GM20000 (cell line): ENCODE measurements around the gene ROPN1.
"Not testable (repeated sequence)": the region's sequence is repeated elsewhere in the genome, so short reads cannot be mapped to it uniquely, and the experiment has no call there.

Experiments used
- DNase-seq: peaks from one replicate; pipeline ENCODE4 v3.0.0; 2012; ENCODE audit warnings: low spot score
- TF ChIP-seq, protein P1 (sequence below): IDR thresholded peaks from 2 replicates; pipeline ENCODE4 v1.5.1; 2012; ENCODE audit warnings: mild to moderate bottlenecking, control low read depth; ENCODE audit errors: extremely low read depth, missing control alignments

Gene ROPN1

DNA sequence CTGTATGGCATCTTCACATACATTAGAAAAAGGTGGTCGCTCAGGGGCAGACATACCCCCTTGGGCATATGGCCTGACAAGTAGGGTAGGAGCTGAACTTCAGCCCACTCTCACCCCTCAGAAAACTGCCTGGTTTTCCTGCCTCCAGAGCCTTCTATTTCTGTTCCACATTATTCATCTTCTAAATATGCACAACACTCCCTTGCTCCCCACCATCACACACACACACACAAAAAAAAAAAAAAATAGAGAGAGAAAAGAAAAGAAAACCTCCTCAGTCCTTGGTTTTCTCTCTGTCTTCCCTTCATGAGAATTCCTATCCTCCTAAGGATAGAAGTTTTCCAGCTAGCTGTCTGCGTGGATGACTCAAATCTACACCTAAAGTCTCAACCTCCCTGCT is 5.6 kb upstream of the ROPN1 start:
- DNase-seq: no peak
- TF ChIP-seq, protein P1, sequence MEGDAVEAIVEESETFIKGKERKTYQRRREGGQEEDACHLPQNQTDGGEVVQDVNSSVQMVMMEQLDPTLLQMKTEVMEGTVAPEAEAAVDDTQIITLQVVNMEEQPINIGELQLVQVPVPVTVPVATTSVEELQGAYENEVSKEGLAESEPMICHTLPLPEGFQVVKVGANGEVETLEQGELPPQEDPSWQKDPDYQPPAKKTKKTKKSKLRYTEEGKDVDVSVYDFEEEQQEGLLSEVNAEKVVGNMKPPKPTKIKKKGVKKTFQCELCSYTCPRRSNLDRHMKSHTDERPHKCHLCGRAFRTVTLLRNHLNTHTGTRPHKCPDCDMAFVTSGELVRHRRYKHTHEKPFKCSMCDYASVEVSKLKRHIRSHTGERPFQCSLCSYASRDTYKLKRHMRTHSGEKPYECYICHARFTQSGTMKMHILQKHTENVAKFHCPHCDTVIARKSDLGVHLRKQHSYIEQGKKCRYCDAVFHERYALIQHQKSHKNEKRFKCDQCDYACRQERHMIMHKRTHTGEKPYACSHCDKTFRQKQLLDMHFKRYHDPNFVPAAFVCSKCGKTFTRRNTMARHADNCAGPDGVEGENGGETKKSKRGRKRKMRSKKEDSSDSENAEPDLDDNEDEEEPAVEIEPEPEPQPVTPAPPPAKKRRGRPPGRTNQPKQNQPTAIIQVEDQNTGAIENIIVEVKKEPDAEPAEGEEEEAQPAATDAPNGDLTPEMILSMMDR: no peak

- TF ChIP-seq, protein P1: no peak
- no peak for DNase-seq
Observed at GRCh38 chr3:123993818-123994217, 1.9 kb upstream of the ROPN1 start.

- no peak for DNase-seq
- TF ChIP-seq, protein P1: no peak
Observed at GRCh38 chr3:123986427-123986826, 5.5 kb downstream of the ROPN1 start.

- no peak for DNase-seq
- TF ChIP-seq, protein P1: no peak
Observed at GRCh38 chr3:123984957-123985356, 7.0 kb downstream of the ROPN1 start.

- DNase-seq: no peak
- TF ChIP-seq, protein P1: no peak
Observed at GRCh38 chr3:123984350-123984749, 7.6 kb downstream of the ROPN1 start.

GRCh38 chr3:123981317-123981716 is 10.6 kb downstream of the ROPN1 start:
- DNase-seq: not testable (repeated sequence)

DNA sequence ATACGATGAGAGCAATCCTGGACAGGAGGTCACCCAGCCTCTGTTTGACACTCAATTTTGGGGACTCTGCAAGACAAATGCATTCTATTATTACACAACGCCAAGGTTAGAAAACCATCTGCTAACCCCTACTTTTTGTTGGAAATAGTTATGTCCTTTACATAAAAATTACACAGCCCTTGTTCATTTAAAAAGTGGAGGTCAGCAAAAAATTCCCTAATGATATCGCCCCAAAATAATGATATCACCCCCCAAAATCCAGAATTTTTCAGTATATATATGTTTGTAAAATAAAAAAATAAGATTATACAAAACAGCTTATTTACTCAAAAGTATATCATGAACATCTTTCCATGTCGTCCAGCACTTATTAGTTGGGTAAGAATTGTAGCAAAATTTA is 11.4 kb downstream of the ROPN1 start:
- DNase-seq: no peak
- TF ChIP-seq, protein P1: no peak
